LNCaP clone FGC (cell line): ENCODE measurements around the gene KPNA3.
A peak's percentile ranks its signal among the peaks of the same experiment; 100 is the strongest.

ENCODE experiments used
- DNase-seq: peaks from one replicate; pipeline ENCODE4 v3.0.0-alpha.2; 2011; ENCODE audit warnings: low read depth
- H3K4me3 ChIP-seq: 2 replicates; pipeline ENCODE4 v1.5.1; 2011; ENCODE audit warnings: mild to moderate bottlenecking, low read depth, low read length, control low read depth
- CTCF ChIP-seq: IDR thresholded peaks from 2 replicates; pipeline ENCODE4 v1.5.1; 2012; ENCODE audit warnings: mild to moderate bottlenecking; ENCODE audit not compliant: control insufficient read depth, insufficient read depth; ENCODE audit errors: extremely low read depth

KPNA3 gene

GRCh38 chr13:49792550-49793324 lies at the start of gene KPNA3:
KPNA3 (minus strand) TSS chr13:49792682; CDS start chr13:49792506, 176 bp downstream.
- peak within 1 kb of the TSS; percentile 72 for H3K4me3 ChIP-seq
- peak; percentile 59 for TF ChIP-seq CTCF
- peak; percentile 86 for DNase-seq

GRCh38 chr13:49841964-49842363 lies 49.5 kb upstream of the KPNA3 start:
- no peak overlapping the region for H3K4me3 ChIP-seq
- no peak for TF ChIP-seq CTCF
- DNase-seq, result no peak

GRCh38 chr13:49840675-49841074 lies 48.2 kb upstream of the KPNA3 start:
- no peak for DNase-seq
- TF ChIP-seq CTCF, result no peak
- H3K4me3 ChIP-seq, result no peak overlapping the region

GRCh38 chr13:49840266-49840665 lies 47.8 kb upstream of the KPNA3 start:
- no peak overlapping the region for H3K4me3 ChIP-seq
- TF ChIP-seq CTCF, result no peak
- no peak for DNase-seq

GRCh38 chr13:49838989-49839388 lies 46.5 kb upstream of the KPNA3 start:
- no peak for TF ChIP-seq CTCF
- H3K4me3 ChIP-seq, result no peak overlapping the region
- DNase-seq, result no peak

GRCh38 chr13:49836516-49836915 lies 44.0 kb upstream of the KPNA3 start:
- no peak for TF ChIP-seq CTCF
- DNase-seq, result no peak

GRCh38 chr13:49833402-49833801 lies 40.9 kb upstream of the KPNA3 start:
- no peak overlapping the region for H3K4me3 ChIP-seq
- no peak for TF ChIP-seq CTCF
- DNase-seq, result no peak

More at GRCh38 chr13:49836516-49836915, 44.0 kb upstream of the KPNA3 start:
- no peak overlapping the region for H3K4me3 ChIP-seq
